Measurements from ENCODE around the gene CPXM2.

Gene CPXM2

GRCh38 chr10:123878666-123879303, 12.8 kb downstream of the CPXM2 start:
- DNase-seq (ENCODE audit: extremely low read depth in 1 of 2, low read depth in 1 of 2) = no peak

DNA sequence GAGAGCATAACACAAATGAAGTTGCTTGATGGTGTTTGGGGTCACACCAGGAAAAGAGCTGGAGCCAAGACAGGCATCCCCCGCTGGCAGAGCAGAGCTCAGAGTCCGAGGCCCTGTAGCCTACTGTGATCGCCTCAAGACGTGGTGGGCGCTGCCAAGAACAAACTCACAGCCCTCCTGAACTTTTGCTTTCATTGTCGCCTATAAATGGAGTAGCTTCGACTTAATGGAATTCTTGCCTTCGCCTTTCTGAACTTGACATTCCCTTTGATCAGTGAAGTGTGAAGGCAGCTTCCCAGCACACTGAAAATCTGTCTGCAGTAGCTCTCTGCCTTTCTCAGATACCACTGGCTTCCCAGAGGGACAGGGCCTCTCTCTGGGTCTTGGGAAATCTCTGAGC, 21.3 kb downstream of the CPXM2 start:
- no peak for DNase-seq (ENCODE audit: extremely low read depth in 1 of 2, low read depth in 1 of 2)

DNA sequence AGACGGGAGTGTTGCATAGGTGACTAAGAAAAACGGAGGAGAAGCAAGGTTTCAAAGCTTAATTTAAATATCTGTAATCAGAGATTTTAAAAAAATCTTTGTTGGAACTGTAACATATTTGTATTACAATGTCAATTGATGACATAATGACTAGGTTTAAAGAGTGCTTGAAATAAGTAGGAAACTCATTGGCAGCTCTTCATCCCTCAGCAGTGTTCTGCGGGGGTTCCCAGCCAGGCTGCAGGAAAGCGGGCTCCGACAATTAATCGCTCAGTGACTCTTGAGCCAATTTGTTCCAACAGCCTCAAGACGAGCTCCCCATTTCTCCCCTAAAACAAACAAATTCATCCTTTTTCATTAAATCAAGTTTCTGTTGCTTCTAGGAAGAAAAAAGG, 22.6 kb downstream of the CPXM2 start:
- DNase-seq (ENCODE audit: extremely low read depth in 1 of 2, low read depth in 1 of 2) = no peak

- no peak for DNase-seq (ENCODE audit: extremely low read depth in 1 of 2, low read depth in 1 of 2)
Measured at GRCh38 chr10:123868038-123869019, 23.3 kb downstream of the CPXM2 start.

GRCh38 chr10:123865880-123866279, 25.7 kb downstream of the CPXM2 start:
- no peak for DNase-seq (ENCODE audit: extremely low read depth in 1 of 2, low read depth in 1 of 2)

- no peak for DNase-seq (ENCODE audit: extremely low read depth in 1 of 2, low read depth in 1 of 2)
Measured at GRCh38 chr10:123865350-123865749, 26.3 kb downstream of the CPXM2 start.

DNA sequence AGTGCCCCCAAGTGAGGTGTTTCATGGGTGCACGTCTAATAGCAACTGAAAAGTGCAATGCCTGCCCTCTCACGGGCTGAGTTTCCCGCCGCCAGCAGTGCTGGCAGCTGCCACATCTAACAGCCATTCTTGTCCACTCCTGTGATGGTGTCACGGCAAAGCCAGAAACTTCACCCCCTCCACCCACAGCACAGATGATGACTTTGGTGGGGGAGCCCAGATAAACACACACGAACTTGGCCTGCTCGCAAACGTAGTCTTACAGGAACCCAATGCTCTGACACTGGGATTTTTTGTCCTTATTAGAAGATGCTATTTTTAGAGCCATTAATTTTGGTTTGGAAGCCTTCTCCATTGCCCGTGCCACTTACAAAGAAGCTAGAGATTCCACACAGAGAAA, 26.7 kb downstream of the CPXM2 start:
- DNase-seq (ENCODE audit: extremely low read depth in 1 of 2, low read depth in 1 of 2) = no peak

GRCh38 chr10:123863721-123864482, 27.7 kb downstream of the CPXM2 start:
- DNase-seq (ENCODE audit: extremely low read depth in 1 of 2, low read depth in 1 of 2) = no peak

DNA sequence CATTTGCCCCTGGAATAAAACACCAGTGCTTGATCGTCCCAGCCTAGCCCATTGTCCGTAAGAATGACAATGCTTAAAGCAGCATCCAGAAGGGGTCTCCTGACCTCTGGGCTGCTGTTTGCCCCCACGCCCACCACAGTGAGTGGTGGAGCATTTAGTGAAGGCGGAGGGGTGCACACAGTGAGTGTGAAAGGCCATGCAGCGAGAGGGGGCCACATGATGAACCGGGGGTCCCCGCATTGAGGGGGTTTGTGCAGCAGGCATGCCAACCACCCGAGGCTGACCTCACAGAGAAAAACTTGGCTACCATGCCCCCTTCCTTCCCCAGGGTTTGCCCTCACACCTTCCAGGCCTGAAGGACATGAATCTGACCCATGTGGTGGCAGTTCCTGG, 28.4 kb downstream of the CPXM2 start:
- DNase-seq (ENCODE audit: extremely low read depth in 1 of 2, low read depth in 1 of 2) = no peak

- DNase-seq (ENCODE audit: extremely low read depth in 1 of 2, low read depth in 1 of 2) = no peak
Measured at GRCh38 chr10:123862421-123863182, 29.0 kb downstream of the CPXM2 start.

DNA sequence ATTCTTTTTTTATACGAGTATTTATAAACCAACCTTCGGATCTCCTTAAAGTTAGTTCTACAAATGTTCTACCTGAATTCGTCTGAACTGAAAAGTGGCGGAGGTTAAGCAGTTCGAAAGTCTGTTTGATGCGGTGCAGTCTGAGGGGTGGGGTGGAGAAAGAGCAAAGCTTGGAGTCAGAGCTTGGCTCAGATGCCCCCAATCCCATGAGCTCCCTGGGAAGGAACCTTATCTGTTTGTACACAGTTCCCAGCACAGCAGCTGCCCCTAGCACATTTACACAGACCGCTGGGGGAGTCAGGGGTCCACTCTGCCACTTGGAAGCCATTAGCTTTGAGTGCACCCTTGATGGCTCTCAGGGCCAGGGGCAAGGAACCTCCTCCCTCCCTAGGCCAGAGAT, 30.8 kb downstream of the CPXM2 start:
- no peak for DNase-seq (ENCODE audit: extremely low read depth in 1 of 2, low read depth in 1 of 2)

DNA sequence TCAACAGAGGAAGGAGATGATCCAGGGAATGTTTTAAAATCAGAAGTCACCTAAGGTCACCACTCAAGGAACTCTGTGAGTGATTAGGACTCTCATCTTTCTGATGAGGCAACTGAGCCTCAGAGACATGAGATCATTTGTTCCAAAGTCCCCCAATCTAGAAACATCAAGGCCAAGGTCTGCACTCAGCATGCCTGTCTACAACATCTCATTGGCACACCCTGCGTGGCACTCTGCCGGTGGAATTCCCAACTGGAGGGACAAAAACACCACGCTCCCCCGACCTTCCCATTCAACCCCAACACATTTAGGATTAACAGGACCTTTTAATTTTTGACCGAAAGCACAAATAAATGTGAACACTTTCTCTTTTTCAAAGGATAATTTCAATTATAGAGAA, 31.4 kb downstream of the CPXM2 start:
- no peak for DNase-seq (ENCODE audit: extremely low read depth in 1 of 2, low read depth in 1 of 2)

DNA sequence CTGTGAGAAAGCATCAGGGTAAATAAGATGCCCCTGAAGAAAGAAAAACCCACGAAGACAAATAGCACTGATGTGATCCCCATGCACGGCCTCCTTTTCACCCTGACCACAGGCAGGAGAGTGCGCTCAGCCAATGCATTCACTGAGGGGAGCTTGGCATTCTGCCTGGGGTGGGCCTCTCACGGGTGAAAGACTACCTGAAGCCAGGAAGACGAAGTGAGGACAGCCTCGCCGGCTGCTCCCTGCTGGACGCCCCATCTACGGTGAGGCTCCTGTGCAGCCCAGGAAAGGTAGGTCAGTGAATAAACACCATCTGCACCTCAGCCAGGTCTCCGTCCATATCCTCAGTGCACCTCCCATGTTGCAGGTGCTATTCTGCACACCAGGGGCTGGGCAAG, 32.0 kb downstream of the CPXM2 start:
- no peak for DNase-seq (ENCODE audit: extremely low read depth in 1 of 2, low read depth in 1 of 2)

GRCh38 chr10:123858907-123859652, 32.5 kb downstream of the CPXM2 start:
- no peak for DNase-seq (ENCODE audit: extremely low read depth in 1 of 2, low read depth in 1 of 2)

DNA sequence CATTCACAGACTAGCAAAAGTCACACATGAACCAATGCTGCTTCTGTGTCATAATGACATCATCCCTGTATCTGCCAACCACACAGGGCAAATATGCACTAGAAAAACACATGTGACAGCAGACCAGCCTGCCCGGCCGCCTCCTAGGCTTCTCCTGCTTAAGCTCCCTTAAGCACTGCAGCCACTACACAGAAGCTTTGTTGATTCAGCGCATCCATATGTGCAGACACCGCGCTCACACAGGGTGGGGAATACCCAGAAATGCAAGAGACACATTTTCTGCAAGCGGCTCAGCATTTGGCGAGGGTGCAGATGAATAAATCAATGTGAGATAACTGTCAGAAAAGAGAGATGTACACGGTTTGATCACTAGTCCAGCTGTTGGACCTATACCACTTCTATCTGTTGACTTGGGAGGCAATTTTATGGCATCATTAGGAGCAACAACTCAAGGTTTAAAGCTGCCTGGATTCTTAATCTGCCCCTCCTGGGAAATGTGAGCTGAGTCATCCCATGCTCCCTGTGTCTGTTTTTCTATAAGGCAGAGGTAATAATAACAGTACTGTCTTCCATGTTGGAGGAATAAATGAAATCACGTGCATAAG, 33.4 kb downstream of the CPXM2 start:
- DNase-seq (ENCODE audit: extremely low read depth in 1 of 2, low read depth in 1 of 2) = no peak

GRCh38 chr10:123857616-123858015, 34.0 kb downstream of the CPXM2 start:
- DNase-seq (ENCODE audit: extremely low read depth in 1 of 2, low read depth in 1 of 2) = no peak

DNA sequence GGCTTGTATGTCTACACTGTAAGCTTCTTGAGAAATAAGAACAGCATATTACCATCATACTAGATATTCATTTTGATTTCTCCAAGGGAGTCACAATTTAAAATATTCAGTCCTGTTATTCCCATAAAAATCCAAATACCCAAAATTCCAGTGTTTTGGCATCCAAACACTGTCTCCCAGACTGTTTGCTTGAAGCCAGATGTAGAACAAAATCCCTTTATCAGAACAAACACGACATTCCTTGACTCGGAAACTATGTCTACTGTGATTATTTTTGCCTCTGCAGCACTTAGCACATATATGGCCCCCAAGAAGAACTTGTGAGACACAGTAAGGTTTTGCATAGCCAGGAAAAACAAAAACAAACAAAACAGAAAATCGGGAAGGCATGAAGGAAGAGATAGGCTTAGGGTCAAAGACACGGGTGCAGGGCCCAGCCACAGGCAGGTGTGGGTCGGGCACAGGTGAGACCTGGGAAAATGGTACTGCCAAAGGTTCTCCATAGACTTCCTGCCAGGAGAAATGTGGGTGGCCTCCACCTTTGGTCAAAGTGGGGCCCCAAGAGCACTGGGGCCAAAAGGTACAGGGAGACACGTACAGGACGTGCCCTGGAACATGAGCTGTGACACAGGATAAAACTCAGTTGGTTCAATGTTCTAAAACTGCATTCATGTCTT, 36.5 kb downstream of the CPXM2 start:
- DNase-seq (ENCODE audit: extremely low read depth in 1 of 2, low read depth in 1 of 2) = no peak

DNA sequence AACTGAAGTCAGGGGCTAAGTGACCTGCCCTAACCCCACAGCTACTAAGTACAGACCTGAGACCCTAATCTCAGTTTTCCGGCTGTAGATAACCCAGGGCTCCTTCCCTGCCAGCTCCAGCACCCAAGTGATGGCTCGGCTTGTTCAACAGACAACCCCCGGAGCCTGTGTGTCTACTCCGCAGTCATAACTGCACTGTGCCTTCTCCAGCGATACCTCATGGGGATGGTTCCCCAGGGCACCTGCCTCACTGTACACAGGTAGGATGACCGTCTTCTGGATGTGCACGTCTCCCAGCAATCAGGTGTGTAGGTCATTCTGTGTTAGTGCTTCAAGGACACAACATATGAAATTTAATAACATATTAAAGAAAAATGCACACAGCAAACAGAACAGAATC, 37.1 kb downstream of the CPXM2 start:
- no peak for DNase-seq (ENCODE audit: extremely low read depth in 1 of 2, low read depth in 1 of 2)

DNA sequence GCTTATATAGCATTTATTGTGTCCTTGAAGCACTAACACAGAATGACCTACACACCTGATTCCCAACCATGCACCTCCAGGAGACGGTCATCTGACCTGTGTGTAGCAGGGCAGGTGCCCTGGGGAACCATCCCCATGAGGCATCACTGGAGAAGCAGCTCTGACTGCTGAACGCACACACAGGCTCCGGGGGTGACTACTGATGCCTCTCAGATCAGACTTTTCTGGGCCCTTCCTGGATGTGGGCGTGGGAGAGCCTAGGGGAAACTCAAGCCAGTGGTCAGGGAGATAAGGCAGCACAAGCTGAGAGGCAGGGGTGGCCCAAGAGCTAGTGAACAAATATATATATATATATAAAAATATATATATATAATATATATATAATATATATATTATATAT, 37.6 kb downstream of the CPXM2 start:
- no peak for DNase-seq (ENCODE audit: extremely low read depth in 1 of 2, low read depth in 1 of 2)

All from stimulated activated CD8-positive, alpha-beta memory T cell treated with anti-CD3 and anti-CD28 coated beads, Interleukin-7, amount 100 ng/mL, for 48 hours (primary cell).